ENCODE measurements around the gene ALDH1A3. TPM values are rescaled to one million over a fixed set of nuclear protein-coding genes. Genes with fewer than 3 reads are reported as not detected.

The ALDH1A3 gene
- total and polyA plus RNA-seq, 2 experiments from 2014 or later: 4.0 to 19.8 TPM

DNA sequence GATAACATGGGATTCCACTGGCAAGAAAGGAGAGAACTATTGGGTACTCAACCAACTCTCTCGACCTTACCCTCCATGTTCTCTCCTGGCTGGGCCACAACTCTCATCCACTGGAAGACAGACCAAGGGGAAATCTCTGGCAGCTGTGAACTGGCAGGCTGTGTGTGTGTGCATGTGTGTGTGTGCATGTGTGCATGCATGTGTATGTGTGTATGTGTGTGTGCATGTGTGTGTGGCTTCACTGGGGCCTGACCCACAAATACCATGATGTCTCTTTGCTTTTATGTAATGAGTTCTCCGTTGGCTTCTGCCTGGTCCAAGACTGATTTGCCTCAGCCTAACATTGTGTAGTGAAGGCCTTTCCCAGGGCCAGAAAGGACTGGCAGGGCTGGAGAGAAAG is 4.1 kb upstream of the ALDH1A3 start (continued):
- TF ChIP-seq, protein P1, sequence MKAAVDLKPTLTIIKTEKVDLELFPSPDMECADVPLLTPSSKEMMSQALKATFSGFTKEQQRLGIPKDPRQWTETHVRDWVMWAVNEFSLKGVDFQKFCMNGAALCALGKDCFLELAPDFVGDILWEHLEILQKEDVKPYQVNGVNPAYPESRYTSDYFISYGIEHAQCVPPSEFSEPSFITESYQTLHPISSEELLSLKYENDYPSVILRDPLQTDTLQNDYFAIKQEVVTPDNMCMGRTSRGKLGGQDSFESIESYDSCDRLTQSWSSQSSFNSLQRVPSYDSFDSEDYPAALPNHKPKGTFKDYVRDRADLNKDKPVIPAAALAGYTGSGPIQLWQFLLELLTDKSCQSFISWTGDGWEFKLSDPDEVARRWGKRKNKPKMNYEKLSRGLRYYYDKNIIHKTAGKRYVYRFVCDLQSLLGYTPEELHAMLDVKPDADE (IDR thresholded peaks at IDR 0.05): no peak
- TF ChIP-seq EZH2phosphoT487 (IDR thresholded peaks at IDR 0.05; ENCODE audit: unreplicated experiment): no peak

DNA sequence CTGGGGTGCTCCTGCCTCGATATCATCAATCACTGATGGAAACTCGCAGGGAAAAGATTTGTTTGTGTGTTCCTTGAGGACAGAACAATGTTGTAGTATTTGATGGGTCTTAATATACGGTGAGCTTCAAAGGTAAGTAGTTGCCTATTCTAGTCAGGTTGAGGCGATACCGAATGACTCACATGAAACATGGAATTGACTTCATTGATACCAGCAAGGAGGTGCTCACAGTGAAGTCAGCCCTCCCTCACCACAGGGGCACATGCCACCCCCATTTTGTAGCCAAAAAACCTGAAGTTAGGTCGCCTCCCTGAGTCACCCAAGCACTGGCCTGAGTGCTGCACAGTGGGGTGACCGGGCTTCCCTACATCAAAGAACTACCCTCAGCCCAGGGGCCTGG is 3.7 kb upstream of the ALDH1A3 start:
- ATAC-seq: no peak
- Mint-ChIP-seq H3K4me3 (no peak overlapping the region), H3K36me3 (ENCODE audit: low read depth) (no peaks in the 10 kb centered on the region; the same call in 2 of the 3 replicates), H3K9me3 (0 out of 3 replicates have a peak, but pooled peaks cover 2% of the 10 kb centered on the region), H3K27ac (no peak overlapping the region), H3K27me3 (ENCODE audit: insufficient read depth, low read depth, poor library complexity) (peaks cover 32% of the 10 kb centered on the region), H3K4me1 (peaks cover 24% of the 10 kb centered on the region)
- Histone ChIP-seq H3K79me2 (replicated peaks; ENCODE audit: insufficient read depth) (no peaks in the 10 kb centered on the region), H4K20me1 (replicated peaks; ENCODE audit: insufficient read depth) (no peaks in the 10 kb centered on the region), H2AFZ (no peak overlapping the region), H3F3A (replicated peaks; ENCODE audit: low read depth) (peaks cover 6% of the 10 kb centered on the region; the same call in 1 of the 2 replicates), H3K27ac (ENCODE audit: low read depth) (no peak overlapping the region), H3K4me1 (ENCODE audit: insufficient read depth) (peaks cover 9% of the 10 kb centered on the region), H3K27me3 (ENCODE audit: insufficient read depth) (peaks cover 39% of the 10 kb centered on the region), H3K4me2 (no peak overlapping the region), H3K36me3 (ENCODE audit: insufficient read depth) (no peaks in the 10 kb centered on the region), H3K4me3 (no peak overlapping the region), H3K9me2 (ENCODE audit: insufficient read depth) (no peaks in the 10 kb centered on the region)
- no peak for DNase-seq (ENCODE audit: low spot score)
- TF ChIP-seq, protein P2, sequence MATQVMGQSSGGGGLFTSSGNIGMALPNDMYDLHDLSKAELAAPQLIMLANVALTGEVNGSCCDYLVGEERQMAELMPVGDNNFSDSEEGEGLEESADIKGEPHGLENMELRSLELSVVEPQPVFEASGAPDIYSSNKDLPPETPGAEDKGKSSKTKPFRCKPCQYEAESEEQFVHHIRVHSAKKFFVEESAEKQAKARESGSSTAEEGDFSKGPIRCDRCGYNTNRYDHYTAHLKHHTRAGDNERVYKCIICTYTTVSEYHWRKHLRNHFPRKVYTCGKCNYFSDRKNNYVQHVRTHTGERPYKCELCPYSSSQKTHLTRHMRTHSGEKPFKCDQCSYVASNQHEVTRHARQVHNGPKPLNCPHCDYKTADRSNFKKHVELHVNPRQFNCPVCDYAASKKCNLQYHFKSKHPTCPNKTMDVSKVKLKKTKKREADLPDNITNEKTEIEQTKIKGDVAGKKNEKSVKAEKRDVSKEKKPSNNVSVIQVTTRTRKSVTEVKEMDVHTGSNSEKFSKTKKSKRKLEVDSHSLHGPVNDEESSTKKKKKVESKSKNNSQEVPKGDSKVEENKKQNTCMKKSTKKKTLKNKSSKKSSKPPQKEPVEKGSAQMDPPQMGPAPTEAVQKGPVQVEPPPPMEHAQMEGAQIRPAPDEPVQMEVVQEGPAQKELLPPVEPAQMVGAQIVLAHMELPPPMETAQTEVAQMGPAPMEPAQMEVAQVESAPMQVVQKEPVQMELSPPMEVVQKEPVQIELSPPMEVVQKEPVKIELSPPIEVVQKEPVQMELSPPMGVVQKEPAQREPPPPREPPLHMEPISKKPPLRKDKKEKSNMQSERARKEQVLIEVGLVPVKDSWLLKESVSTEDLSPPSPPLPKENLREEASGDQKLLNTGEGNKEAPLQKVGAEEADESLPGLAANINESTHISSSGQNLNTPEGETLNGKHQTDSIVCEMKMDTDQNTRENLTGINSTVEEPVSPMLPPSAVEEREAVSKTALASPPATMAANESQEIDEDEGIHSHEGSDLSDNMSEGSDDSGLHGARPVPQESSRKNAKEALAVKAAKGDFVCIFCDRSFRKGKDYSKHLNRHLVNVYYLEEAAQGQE (IDR thresholded peaks at IDR 0.05; ENCODE audit: unreplicated experiment): no peak
- TF ChIP-seq CREB1 (CRISPR knock-in tag; IDR thresholded peaks at IDR 0.05; ENCODE audit: low read depth): no peak
- TF ChIP-seq, protein P1 (IDR thresholded peaks at IDR 0.05): no peak
- no peak for TF ChIP-seq ZNF331 (CRISPR knock-in tag; IDR thresholded peaks at IDR 0.05; ENCODE audit: low read depth)
- TF ChIP-seq, protein P3, sequence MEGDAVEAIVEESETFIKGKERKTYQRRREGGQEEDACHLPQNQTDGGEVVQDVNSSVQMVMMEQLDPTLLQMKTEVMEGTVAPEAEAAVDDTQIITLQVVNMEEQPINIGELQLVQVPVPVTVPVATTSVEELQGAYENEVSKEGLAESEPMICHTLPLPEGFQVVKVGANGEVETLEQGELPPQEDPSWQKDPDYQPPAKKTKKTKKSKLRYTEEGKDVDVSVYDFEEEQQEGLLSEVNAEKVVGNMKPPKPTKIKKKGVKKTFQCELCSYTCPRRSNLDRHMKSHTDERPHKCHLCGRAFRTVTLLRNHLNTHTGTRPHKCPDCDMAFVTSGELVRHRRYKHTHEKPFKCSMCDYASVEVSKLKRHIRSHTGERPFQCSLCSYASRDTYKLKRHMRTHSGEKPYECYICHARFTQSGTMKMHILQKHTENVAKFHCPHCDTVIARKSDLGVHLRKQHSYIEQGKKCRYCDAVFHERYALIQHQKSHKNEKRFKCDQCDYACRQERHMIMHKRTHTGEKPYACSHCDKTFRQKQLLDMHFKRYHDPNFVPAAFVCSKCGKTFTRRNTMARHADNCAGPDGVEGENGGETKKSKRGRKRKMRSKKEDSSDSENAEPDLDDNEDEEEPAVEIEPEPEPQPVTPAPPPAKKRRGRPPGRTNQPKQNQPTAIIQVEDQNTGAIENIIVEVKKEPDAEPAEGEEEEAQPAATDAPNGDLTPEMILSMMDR (conservative IDR thresholded peaks at IDR 0.05; ENCODE audit: low read depth in 2 of 2): no peak
- no peak for TF ChIP-seq NANOG (IDR thresholded peaks at IDR 0.05; ENCODE audit: borderline replicate concordance)
- no peak for TF ChIP-seq JUNB (IDR thresholded peaks at IDR 0.05; ENCODE audit: unreplicated experiment)
- TF ChIP-seq ZNF114 (CRISPR knock-in tag; IDR thresholded peaks at IDR 0.05): no peak
- TF ChIP-seq, protein P4, sequence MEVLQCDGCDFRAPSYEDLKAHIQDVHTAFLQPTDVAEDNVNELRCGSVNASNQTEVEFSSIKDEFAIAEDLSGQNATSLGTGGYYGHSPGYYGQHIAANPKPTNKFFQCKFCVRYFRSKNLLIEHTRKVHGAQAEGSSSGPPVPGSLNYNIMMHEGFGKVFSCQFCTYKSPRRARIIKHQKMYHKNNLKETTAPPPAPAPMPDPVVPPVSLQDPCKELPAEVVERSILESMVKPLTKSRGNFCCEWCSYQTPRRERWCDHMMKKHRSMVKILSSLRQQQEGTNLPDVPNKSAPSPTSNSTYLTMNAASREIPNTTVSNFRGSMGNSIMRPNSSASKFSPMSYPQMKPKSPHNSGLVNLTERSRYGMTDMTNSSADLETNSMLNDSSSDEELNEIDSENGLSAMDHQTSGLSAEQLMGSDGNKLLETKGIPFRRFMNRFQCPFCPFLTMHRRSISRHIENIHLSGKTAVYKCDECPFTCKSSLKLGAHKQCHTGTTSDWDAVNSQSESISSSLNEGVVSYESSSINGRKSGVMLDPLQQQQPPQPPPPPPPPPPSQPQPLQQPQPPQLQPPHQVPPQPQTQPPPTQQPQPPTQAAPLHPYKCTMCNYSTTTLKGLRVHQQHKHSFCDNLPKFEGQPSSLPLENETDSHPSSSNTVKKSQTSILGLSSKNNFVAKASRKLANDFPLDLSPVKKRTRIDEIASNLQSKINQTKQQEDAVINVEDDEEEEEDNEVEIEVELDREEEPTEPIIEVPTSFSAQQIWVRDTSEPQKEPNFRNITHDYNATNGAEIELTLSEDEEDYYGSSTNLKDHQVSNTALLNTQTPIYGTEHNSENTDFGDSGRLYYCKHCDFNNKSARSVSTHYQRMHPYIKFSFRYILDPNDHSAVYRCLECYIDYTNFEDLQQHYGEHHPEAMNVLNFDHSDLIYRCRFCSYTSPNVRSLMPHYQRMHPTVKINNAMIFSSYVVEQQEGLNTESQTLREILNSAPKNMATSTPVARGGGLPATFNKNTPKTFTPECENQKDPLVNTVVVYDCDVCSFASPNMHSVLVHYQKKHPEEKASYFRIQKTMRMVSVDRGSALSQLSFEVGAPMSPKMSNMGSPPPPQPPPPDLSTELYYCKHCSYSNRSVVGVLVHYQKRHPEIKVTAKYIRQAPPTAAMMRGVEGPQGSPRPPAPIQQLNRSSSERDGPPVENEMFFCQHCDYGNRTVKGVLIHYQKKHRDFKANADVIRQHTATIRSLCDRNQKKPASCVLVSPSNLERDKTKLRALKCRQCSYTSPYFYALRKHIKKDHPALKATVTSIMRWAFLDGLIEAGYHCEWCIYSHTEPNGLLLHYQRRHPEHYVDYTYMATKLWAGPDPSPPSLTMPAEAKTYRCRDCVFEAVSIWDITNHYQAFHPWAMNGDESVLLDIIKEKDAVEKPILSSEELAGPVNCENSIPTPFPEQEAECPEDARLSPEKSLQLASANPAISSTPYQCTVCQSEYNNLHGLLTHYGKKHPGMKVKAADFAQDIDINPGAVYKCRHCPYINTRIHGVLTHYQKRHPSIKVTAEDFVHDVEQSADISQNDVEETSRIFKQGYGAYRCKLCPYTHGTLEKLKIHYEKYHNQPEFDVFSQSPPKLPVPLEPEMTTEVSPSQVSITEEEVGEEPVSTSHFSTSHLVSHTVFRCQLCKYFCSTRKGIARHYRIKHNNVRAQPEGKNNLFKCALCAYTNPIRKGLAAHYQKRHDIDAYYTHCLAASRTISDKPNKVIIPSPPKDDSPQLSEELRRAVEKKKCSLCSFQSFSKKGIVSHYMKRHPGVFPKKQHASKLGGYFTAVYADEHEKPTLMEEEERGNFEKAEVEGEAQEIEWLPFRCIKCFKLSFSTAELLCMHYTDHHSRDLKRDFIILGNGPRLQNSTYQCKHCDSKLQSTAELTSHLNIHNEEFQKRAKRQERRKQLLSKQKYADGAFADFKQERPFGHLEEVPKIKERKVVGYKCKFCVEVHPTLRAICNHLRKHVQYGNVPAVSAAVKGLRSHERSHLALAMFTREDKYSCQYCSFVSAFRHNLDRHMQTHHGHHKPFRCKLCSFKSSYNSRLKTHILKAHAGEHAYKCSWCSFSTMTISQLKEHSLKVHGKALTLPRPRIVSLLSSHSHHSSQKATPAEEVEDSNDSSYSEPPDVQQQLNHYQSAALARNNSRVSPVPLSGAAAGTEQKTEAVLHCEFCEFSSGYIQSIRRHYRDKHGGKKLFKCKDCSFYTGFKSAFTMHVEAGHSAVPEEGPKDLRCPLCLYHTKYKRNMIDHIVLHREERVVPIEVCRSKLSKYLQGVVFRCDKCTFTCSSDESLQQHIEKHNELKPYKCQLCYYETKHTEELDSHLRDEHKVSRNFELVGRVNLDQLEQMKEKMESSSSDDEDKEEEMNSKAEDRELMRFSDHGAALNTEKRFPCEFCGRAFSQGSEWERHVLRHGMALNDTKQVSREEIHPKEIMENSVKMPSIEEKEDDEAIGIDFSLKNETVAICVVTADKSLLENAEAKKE (CRISPR knock-in tag; IDR thresholded peaks at IDR 0.05): no peak
- no peak for TF ChIP-seq EZH2 (IDR thresholded peaks at IDR 0.05; ENCODE audit: low read depth, unreplicated experiment)
- no peak for TF ChIP-seq EZH2phosphoT487 (IDR thresholded peaks at IDR 0.05; ENCODE audit: unreplicated experiment)
